ENCODE data around the gene FBXW4. TPM values are rescaled to one million over a fixed set of nuclear protein-coding genes. Genes with fewer than 3 reads are reported as not detected.
A peak's percentile ranks its signal among the peaks of the same experiment; 100 is the strongest.

FBXW4 gene
- total RNA-seq, 2 experiments from 2014 or later, result 37.6 to 38.2 TPM

GRCh38 chr10:101683276-101683675, 11.7 kb downstream of the FBXW4 start:
- CTCF ChIA-PET, result interaction anchor here (1.0 to 2.6 kb wide), 2 partner anchors 10 to 98 kb away, joined by 3 to 8 read pairs; no protein-coding TSS in a partner anchor
- no peak for ATAC-seq

GRCh38 chr10:101682172-101682825, 12.7 kb downstream of the FBXW4 start:
- intact Hi-C loops (cut with micrococcal nuclease), result no loop called here
- peaks cover 24% of the 10 kb centered on the region for H3K36me3 Mint-ChIP-seq (ENCODE audit: low read depth)
- ATAC-seq, result no peak
- peak overlapping the region; percentile 30 for H3K27ac Mint-ChIP-seq
- no peak overlapping the region for H3K4me3 Mint-ChIP-seq
- CTCF ChIA-PET, result interaction anchor here (1.0 kb wide), 1 partner anchor 99 kb away, joined by 3 read pairs; no protein-coding TSS in a partner anchor
- H3K4me1 Mint-ChIP-seq (ENCODE audit: low read depth), result peaks cover 40% of the 10 kb centered on the region
- no peaks in the 10 kb centered on the region for H3K27me3 Mint-ChIP-seq
- TF ChIP-seq CTCF (IDR thresholded peaks at IDR 0.05), result no peak
- no peaks in the 10 kb centered on the region for H3K9me3 Mint-ChIP-seq
- no peak for DNase-seq
- POLR2A ChIA-PET, result interaction anchor here (1.1 kb wide), 1 partner anchor 191 kb away, joined by 3 read pairs; no protein-coding TSS in a partner anchor

More at GRCh38 chr10:101683276-101683675, 11.7 kb downstream of the FBXW4 start:
- Mint-ChIP-seq H3K4me3 (no peak overlapping the region), H3K9me3 (no peaks in the 10 kb centered on the region), H3K4me1 (ENCODE audit: low read depth) (peaks cover 48% of the 10 kb centered on the region), H3K36me3 (ENCODE audit: low read depth) (peaks cover 27% of the 10 kb centered on the region), H3K27me3 (no peaks in the 10 kb centered on the region), H3K27ac (no peak overlapping the region)
- no peak for TF ChIP-seq CTCF (IDR thresholded peaks at IDR 0.05)
- intact Hi-C loops (cut with micrococcal nuclease), result no loop called here
- POLR2A ChIA-PET, result interaction anchor here (0.6 to 1.1 kb wide), 3 partner anchors 11 to 424 kb away, joined by 3 to 4 read pairs (median 3); no protein-coding TSS in a partner anchor
- no peak for DNase-seq

GRCh38 chr10:101676565-101676964, 18.4 kb downstream of the FBXW4 start:
- Mint-ChIP-seq H3K27ac (no peak overlapping the region), H3K9me3 (peaks cover 3% of the 10 kb centered on the region), H3K36me3 (ENCODE audit: low read depth) (peaks cover 37% of the 10 kb centered on the region), H3K4me1 (ENCODE audit: low read depth) (no peaks in the 10 kb centered on the region), H3K27me3 (no peaks in the 10 kb centered on the region), H3K4me3 (no peak overlapping the region)
- ChIA-PET CTCF (no interaction called here), POLR2A (no interaction called here)
- no peak for TF ChIP-seq CTCF (IDR thresholded peaks at IDR 0.05)
- no peak for ATAC-seq
- intact Hi-C loops (cut with micrococcal nuclease), result no loop called here
- DNase-seq, result no peak

GRCh38 chr10:101675115-101675514, 19.9 kb downstream of the FBXW4 start:
- no peak for DNase-seq
- Mint-ChIP-seq H3K9me3 (peaks cover 3% of the 10 kb centered on the region), H3K36me3 (ENCODE audit: low read depth) (peaks cover 45% of the 10 kb centered on the region), H3K27me3 (no peaks in the 10 kb centered on the region), H3K4me3 (no peak overlapping the region), H3K27ac (no peak overlapping the region), H3K4me1 (ENCODE audit: low read depth) (peaks cover 5% of the 10 kb centered on the region)
- no peak for TF ChIP-seq CTCF (IDR thresholded peaks at IDR 0.05)
- ATAC-seq, result no peak
- intact Hi-C loops (cut with micrococcal nuclease), result no loop called here
- ChIA-PET CTCF (no interaction called here), POLR2A (no interaction called here)

- peaks cover 3% of the 10 kb centered on the region for H3K9me3 Mint-ChIP-seq
- ChIA-PET POLR2A (no interaction called here), CTCF (no interaction called here)
- peaks cover 50% of the 10 kb centered on the region for H3K36me3 Mint-ChIP-seq (ENCODE audit: low read depth)
- ATAC-seq, result no peak
- intact Hi-C loops (cut with micrococcal nuclease), result no loop called here
- DNase-seq, result no peak
- H3K4me1 Mint-ChIP-seq (ENCODE audit: low read depth), result peaks cover 5% of the 10 kb centered on the region
- H3K27ac Mint-ChIP-seq, result no peak overlapping the region
- no peaks in the 10 kb centered on the region for H3K27me3 Mint-ChIP-seq
- no peak overlapping the region for H3K4me3 Mint-ChIP-seq
- no peak for TF ChIP-seq CTCF (IDR thresholded peaks at IDR 0.05)
These were observed 22.4 kb downstream of the FBXW4 start for GRCh38 chr10:101672536-101672935.
